HCT116 (cell line): Measurements from ENCODE around the gene BRSK1. TPM values are rescaled to one million over a fixed set of nuclear protein-coding genes. Genes with fewer than 3 reads are reported as not detected.

Experiments used
- ATAC-seq: fragments of 200-7000 bp; cut with Tn5 transposase; 2 replicates; pipeline ENCODE4 v1.9.1; 2020; ENCODE audit warnings: mild to moderate bottlenecking, moderate library complexity
- BruUV-seq: library from RNA; stranded (reverse); fragments of 400-500 nt; replicated peaks from 2 replicates; lab custom pipeline; 2021; lab: Mats Ljungman, UMichigan
- CTCF ChIA-PET: fragments of 300-600 bp; sonication (Branson Sonifier 250); formaldehyde crosslinking; loops from one replicate; lab custom pipeline; 2021; ENCODE audit warnings: antibody characterized with exemption; lab: Charles Lee
- POLR2A ChIA-PET: fragments of 300-600, 350-600 bp; sonication (Branson Sonifier 250); formaldehyde crosslinking; loops from one replicate; lab custom pipeline; 2021; ENCODE audit warnings: antibody characterized with exemption; lab: Charles Lee
- RAD21 ChIA-PET, 2 experiments: fragments of 300-600 bp; sonication (Branson Sonifier 250); formaldehyde crosslinking; loops; one replicate each; lab custom pipeline; 2023; ENCODE audit warnings: low total read pairs in 2 of 2; ENCODE audit not compliant: uncharacterized antibody in 2 of 2, unreplicated experiment in 2 of 2, low non-redundant PET in 1 of 2; lab: Charles Lee
- DNase-seq: peaks from one replicate; pipeline ENCODE4 v3.0.0-alpha.2; 2010; ENCODE audit warnings: low read depth, low spot score
- H2AFZ ChIP-seq: fragments of 200-600 bp; shearing (Covaris generic), sonication (generic); 2 replicates; pipeline ENCODE4 v1.6.1; 2017; ENCODE audit warnings: low read depth, mixed run types, mixed read lengths, antibody characterized with exemption, low read length; ENCODE audit not compliant: poor library complexity, severe bottlenecking
- H3K27ac ChIP-seq: 2 replicates; pipeline ENCODE4 v1.5.1; 2012; ENCODE audit warnings: low read depth, low read length
- H3K27me3 ChIP-seq: fragments of 200-600 bp; sonication (generic); 2 replicates; pipeline ENCODE4 v1.6.1; 2016; ENCODE audit warnings: mixed run types, low read length, mixed read lengths; ENCODE audit not compliant: insufficient read depth
- H3K36me3 ChIP-seq, 2 experiments: fragments of 200-500 bp in 1 of 2; fragments of 200-600 bp in 1 of 2; sonication (Bioruptor generic) in 1 of 2; sonication (generic) in 1 of 2; 2 replicates each; pipeline versions ENCODE4 v1.5.1 to v1.6.1; 2014 to 2016; ENCODE audit warnings: low read length in 2 of 2, inconsistent platforms in 1 of 2, mixed read lengths in 1 of 2, mixed run types in 1 of 2; ENCODE audit not compliant: insufficient read depth in 2 of 2, control insufficient read depth in 1 of 2
- H3K4me1 ChIP-seq, 2 experiments: fragments of 200-600 bp in 1 of 2; sonication (generic) in 1 of 2; 2 replicates each; pipeline versions ENCODE4 v1.5.1 to v1.6.1; 2012 to 2017; ENCODE audit warnings: low read length in 2 of 2, inconsistent platforms in 1 of 2, mild to moderate bottlenecking in 1 of 2, mixed read lengths in 1 of 2, mixed run types in 1 of 2, moderate library complexity in 1 of 2; ENCODE audit not compliant: insufficient read depth in 2 of 2, control insufficient read depth in 1 of 2
- H3K4me2 ChIP-seq: fragments of 200-600 bp; sonication (generic); 2 replicates; pipeline ENCODE4 v1.6.1; 2017; ENCODE audit warnings: mixed run types, low read length, mixed read lengths
- H3K4me3 ChIP-seq, 2 experiments: fragments of 200-600 bp in 1 of 2; sonication (generic) in 1 of 2; replicated peaks in 1 of 2; 2 replicates each; pipeline ENCODE4 v1.5.1; 2011 to 2016; ENCODE audit warnings: low read length in 2 of 2, control low read depth in 1 of 2, low read depth in 1 of 2, mild to moderate bottlenecking in 1 of 2, mixed read lengths in 1 of 2, mixed run types in 1 of 2
- H3K79me2 ChIP-seq: fragments of 200-600 bp; sonication (generic); 2 replicates; pipeline ENCODE4 v1.6.1; 2017; ENCODE audit warnings: mild to moderate bottlenecking, mixed run types, low read length, moderate library complexity, mixed read lengths; ENCODE audit not compliant: insufficient read depth
- H3K9ac ChIP-seq: fragments of 200-600 bp; sonication (generic); 2 replicates; pipeline ENCODE4 v1.6.1; 2016; ENCODE audit warnings: low read length, mixed read lengths
- H3K9me2 ChIP-seq: fragments of 200-600 bp; sonication (generic), shearing (Covaris generic); 2 replicates; pipeline ENCODE4 v1.6.1; 2017; ENCODE audit warnings: mixed run types, mild to moderate bottlenecking, moderate library complexity; ENCODE audit not compliant: insufficient read depth
- H3K9me3 ChIP-seq, 2 experiments: fragments of 200-500 bp in 1 of 2; fragments of 200-600 bp in 1 of 2; sonication (Bioruptor generic) in 1 of 2; sonication (generic) in 1 of 2; 2 replicates each; pipeline ENCODE4 v1.6.1; 2014 to 2017; ENCODE audit warnings: low read length in 2 of 2, mixed read lengths in 2 of 2, inconsistent platforms in 1 of 2, low read depth in 1 of 2, mild to moderate bottlenecking in 1 of 2, mixed run types in 1 of 2, moderate library complexity in 1 of 2; ENCODE audit not compliant: control insufficient read depth in 1 of 2, insufficient read depth in 1 of 2
- H4K20me1 ChIP-seq: fragments of 200-600 bp; sonication (generic), shearing (Covaris generic); 2 replicates; pipeline ENCODE4 v1.6.1; 2017; ENCODE audit warnings: mixed run types, mild to moderate bottlenecking, moderate library complexity; ENCODE audit not compliant: insufficient read depth
- CEBPB ChIP-seq: IDR thresholded peaks from 2 replicates; pipeline ENCODE4 v1.6.1; 2012; ENCODE audit warnings: low read depth
- CTCF ChIP-seq, 3 experiments: fragments of 200-600 bp in 1 of 3; sonication (generic) in 1 of 3; IDR thresholded peaks in 2 of 3; conservative IDR thresholded peaks in 1 of 3; 2 replicates each; pipeline ENCODE4 v1.5.1; 2012 to 2017; ENCODE audit warnings: low read depth in 2 of 3, low read length in 2 of 3, antibody characterized with exemption in 1 of 3, borderline replicate concordance in 1 of 3, control low read depth in 1 of 3, mild to moderate bottlenecking in 1 of 3, mixed read lengths in 1 of 3, mixed run types in 1 of 3, moderate library complexity in 1 of 3; ENCODE audit not compliant: insufficient read depth in 1 of 3
- EGR1 ChIP-seq: IDR thresholded peaks from 2 replicates; pipeline ENCODE4 v1.6.1; 2012; ENCODE audit warnings: low read depth
- ELF1 ChIP-seq: IDR thresholded peaks from 2 replicates; pipeline ENCODE4 v1.6.1; 2012; ENCODE audit warnings: low read depth, borderline replicate concordance
- EZH2 ChIP-seq: fragments of 200-600 bp; sonication (generic); IDR thresholded peaks from 2 replicates; pipeline ENCODE4 v1.6.1; 2017; ENCODE audit warnings: antibody characterized with exemption, mixed run types
- FOSL1 ChIP-seq: IDR thresholded peaks from 2 replicates; pipeline ENCODE4 v1.6.1; 2012; ENCODE audit warnings: low read depth
- JUND ChIP-seq: IDR thresholded peaks from 2 replicates; pipeline ENCODE4 v1.6.1; 2012
- POLR2A ChIP-seq: IDR thresholded peaks from 2 replicates; pipeline ENCODE4 v1.7.0; 2011; ENCODE audit warnings: borderline replicate concordance; ENCODE audit not compliant: insufficient read depth, insufficient read length; ENCODE audit errors: extremely low read depth
- POLR2AphosphoS5 ChIP-seq: IDR thresholded peaks from 2 replicates; pipeline ENCODE4 v1.6.1; 2011; ENCODE audit warnings: mild to moderate bottlenecking, low read depth, low read length, moderate library complexity
- RAD21 ChIP-seq: IDR thresholded peaks from 2 replicates; pipeline ENCODE4 v1.6.1; 2012; ENCODE audit warnings: low read depth, mild to moderate bottlenecking
- SRF ChIP-seq: IDR thresholded peaks from 2 replicates; pipeline ENCODE4 v1.6.1; 2012; ENCODE audit warnings: low read depth
- YY1 ChIP-seq: IDR thresholded peaks from 2 replicates; pipeline ENCODE4 v1.6.1; 2011; ENCODE audit warnings: low read length, low read depth, moderate library complexity, mild to moderate bottlenecking; ENCODE audit not compliant: insufficient replicate concordance; ENCODE audit errors: extremely low read depth
- ZFX ChIP-seq: fragments of 450-650 bp; IDR thresholded peaks from 2 replicates; pipeline ENCODE4 v1.6.1; 2017
- intact Hi-C: fragments of 100-400 bp; cut with micrococcal nuclease; formaldehyde crosslinking; loops from 2 replicates; pipeline ENCODE4 v1.10.0; 2022
- total RNA-seq: library from RNA; stranded (reverse); gene quantifications from one replicate; pipeline ENCODE4 v1.2.1, GENCODE V29; 2021; ENCODE audit not compliant: unreplicated experiment

Gene BRSK1
- total RNA-seq, 1 experiment from 2014 or later = 33.3 TPM

DNA sequence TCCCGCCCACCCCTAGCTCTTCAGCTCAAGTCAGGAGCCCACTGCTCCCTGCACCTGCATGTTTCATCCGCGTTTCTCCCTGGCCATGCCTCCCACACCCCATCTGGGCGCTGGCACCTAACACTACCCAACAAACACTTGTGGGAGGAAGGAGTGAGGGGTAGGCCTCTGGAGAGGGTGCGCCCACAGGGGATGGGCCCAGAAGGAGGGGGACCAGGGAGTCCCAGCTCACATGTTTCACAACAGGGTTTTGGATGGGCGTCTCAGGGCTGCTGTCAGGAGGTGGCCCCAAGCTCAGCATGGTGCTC lies 43.1 kb upstream of the BRSK1 start:
- peaks cover 50 to 56% of the 10 kb centered on the region in 2 experiments for H3K36me3 ChIP-seq
- no peak overlapping the region for H3K4me3 ChIP-seq
- H3K9me2 ChIP-seq = no peaks in the 10 kb centered on the region
- CTCF ChIA-PET = no interaction called here
- no peaks in the 10 kb centered on the region for H3K27me3 ChIP-seq
- intact Hi-C loops = no loop called here
- POLR2A ChIA-PET = no interaction called here
- H3K4me2 ChIP-seq = no peak overlapping the region
- H3K9me3 ChIP-seq = no peaks in the 10 kb centered on the region
- H4K20me1 ChIP-seq = no peaks in the 10 kb centered on the region
- no peak for ATAC-seq
- no TSS peak for BruUV-seq
- H3K9ac ChIP-seq = no peak overlapping the region
- TF ChIP-seq CTCF (IDR thresholded peaks at IDR 0.05 in 2 of 3, conservative IDR thresholded peaks at IDR 0.05 in 1 of 3; ENCODE audit: borderline replicate concordance in 1 of 3, insufficient read depth in 1 of 3, low read depth in 2 of 3, low read length in 2 of 3) = no peak
- no peak for TF ChIP-seq RAD21
- TF ChIP-seq EZH2 = no peak
- TF ChIP-seq ZFX = no peak
- TF ChIP-seq SRF = no peak
- TF ChIP-seq FOSL1 = no peak
- TF ChIP-seq POLR2A = no peak
- TF ChIP-seq EGR1 = no peak
- no peak for TF ChIP-seq JUND
- TF ChIP-seq CEBPB = no peak
- TF ChIP-seq ELF1 = no peak
- no peak for TF ChIP-seq YY1
- no peak for TF ChIP-seq POLR2AphosphoS5
- no peak for DNase-seq
- peaks cover 4% of the 10 kb centered on the region for H3K79me2 ChIP-seq
- RAD21 ChIA-PET = no interaction called here
- no peaks in the 10 kb centered on the region for H3K4me1 ChIP-seq
- H3K27ac ChIP-seq = no peak overlapping the region
- H2AFZ ChIP-seq = no peak overlapping the region
